GM18508 (cell line): ENCODE measurements around the gene ATG5.
A peak's percentile ranks its signal among the peaks of the same experiment; 100 is the strongest.
"Not testable (repeated sequence)": the region's sequence is repeated elsewhere in the genome, so short reads cannot be mapped to it uniquely, and the experiment has no call there.

ENCODE experiments used
- ATAC-seq: cut with Tn5 transposase; IDR thresholded peaks from one replicate; pipeline ENCODE4 v1.9.1; 2021; ENCODE audit warnings: moderate number of reproducible peaks; ENCODE audit not compliant: insufficient read depth, unreplicated experiment

Gene ATG5

DNA sequence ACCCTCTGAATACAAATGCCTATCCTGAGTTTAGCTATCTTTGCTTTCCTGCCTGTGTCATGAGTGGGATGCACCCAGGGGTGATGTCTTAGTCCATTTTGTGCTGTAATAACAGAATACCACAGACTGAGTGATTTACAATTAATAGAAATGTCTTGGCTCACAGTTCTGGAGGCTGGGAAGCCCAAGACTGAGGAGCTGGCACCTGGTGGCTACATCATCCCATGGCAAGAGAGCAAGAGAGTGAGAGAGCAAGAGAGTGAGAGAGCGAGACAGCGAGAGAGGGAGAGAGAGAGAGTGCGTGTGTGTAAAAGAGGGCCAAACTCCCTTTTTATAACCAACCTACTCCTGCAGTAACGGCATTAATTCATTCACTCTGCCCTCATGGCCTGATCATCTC, 162.6 kb downstream of the ATG5 start:
- no peak for ATAC-seq

DNA sequence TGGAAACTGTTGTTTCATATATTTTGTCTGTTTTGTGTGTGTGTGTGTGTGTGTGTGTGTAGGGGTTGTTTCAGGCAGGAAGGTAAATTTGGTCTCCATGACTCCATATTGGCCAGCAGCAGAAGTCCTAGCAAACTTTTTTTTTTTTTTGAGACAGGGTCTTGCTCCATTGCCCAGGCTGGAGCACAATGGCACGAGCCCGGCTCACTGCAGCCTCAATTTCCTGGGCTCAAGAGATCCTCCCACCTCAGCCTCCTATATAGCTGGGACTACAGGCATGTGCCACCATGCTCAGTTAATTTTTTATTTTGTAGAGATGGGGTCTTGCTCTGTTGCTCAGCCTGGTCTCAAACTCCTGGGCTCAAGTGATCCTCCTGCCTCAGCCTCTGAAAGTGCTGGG, 163.7 kb downstream of the ATG5 start:
- ATAC-seq = no peak

DNA sequence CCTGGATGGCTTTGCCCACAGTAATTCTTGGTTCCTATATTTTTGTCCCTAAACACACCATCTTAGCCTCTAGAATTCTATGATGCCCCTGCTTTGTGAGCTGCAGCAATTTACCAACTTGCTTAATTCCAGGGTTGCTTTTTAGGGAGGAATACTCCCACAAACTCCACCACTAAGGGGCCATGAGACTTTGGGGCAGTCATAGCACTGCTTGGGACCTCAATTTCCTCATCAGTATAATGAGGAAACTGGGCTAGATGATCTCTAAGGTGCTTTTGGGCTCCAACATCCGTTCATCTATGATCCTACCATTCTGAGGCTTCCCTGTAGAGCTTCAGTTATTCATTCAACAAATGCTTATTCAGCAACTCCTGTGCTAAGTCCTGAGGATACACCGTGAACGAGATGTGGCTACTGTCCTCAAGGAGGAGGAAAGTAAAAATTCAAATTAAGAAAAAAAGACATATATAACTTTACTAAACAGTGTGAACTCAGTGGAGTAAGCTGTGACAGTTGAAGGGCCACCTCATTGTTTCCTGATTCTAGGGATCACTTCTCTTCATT, 164.2 kb downstream of the ATG5 start:
- ATAC-seq = no peak

DNA sequence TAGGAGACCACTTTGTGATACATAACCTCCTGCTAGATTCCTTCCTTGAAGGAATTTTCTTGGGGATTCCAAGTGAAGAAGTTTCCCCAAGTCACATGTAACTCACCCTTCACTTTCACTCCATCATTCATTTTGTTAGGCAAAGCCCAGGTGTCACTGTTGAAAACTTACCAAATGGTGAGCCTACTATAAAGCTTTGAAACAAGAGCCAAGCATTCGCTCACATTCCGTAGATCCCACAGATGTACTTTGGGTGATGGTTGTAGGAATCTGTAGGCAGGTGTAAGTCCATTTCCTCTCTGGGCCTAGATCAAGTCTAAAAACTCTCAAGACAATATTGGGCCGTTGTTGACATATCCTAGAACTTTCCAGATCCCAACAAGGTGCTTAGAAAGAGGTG, 165.4 kb downstream of the ATG5 start:
- no peak for ATAC-seq

- ATAC-seq = no peak
Measured at GRCh38 chr6:106159531-106159940, 166.0 kb downstream of the ATG5 start.

DNA sequence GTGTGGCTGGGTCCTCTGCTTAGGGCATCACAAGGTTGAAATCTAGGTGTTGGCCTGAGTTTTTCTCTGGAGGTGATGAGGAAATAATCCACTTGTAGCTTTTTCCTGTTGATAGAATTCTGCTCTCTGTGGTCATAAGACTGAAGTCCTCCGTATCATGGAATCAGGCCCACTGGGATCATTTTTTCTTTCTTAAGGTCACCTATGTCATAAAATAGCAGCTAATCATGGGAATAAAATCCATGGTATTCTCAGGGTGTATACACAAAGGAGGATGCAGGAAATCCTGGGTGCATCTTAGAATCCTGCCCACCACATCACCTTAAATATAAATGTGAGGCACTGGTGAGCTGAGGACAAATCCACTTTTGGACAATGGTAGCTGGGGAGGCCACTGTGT, 166.7 kb downstream of the ATG5 start:
- no peak for ATAC-seq

DNA sequence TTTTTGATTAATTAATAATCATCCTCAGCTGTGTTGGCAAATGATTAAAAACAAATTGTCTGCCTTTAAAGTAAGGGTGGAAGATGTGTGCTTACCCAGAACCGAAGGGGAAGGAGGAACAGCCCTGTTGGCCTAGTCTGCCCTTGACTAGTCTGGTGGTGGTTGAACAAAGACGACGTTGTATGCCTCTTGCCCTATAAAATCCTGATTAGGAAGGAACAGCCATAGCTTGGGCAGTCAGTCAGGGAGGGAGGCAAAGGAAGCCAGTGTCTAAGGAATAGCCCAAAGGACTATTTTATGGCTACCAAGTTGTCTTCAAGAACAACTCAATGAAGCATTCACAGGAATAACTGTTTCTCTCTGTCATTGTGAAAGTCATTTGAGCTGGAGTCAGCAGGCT, 168.7 kb downstream of the ATG5 start:
- no peak for ATAC-seq

DNA sequence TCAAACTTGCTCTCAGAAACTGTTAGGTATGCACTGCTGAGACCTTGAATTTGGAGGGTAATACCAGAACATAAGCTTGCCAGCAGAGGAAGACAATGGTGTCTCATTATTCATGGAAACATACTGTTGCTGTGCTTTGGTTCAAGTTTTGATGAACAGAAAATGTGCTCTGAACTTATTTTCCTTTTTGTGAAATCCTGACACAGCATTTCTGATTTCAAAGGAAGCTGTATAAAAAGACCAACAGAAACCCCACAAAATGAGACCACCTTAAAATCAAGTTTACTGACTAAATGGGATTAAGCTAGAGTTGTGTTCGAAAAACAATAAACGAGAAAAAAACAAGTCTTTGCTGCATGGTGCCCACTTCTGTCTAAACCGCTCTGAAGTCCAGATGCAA, 169.1 kb downstream of the ATG5 start:
- no peak for ATAC-seq

DNA sequence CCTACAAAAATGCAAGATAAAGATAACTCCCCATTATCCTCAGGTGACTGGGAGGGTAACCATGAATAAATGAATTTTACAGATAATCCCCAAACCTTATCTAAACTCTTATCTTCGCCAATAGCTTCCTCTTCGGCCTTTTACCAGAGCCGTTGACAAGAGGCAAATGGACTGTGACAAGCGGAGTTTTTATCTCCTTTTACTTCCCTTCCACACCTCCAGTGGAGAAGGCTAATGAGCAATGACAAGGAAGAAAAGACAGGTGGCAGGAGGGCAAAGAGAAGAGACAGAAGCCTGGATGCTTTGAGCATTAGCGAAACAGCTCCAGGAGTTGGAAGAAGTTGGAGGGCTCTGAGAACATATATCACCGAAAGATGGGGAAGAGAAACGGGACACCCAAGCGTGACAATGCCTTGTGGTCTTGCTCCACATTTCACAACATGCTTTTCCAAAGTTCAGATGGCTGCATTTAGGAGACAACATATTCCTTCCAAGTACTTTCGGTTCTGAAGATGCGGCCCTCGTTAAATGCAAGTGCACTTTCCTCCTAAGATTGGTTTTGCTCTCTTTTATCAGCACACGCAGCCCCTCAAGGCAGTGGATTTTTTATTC, 170.2 kb downstream of the ATG5 start:
- ATAC-seq = no peak

DNA sequence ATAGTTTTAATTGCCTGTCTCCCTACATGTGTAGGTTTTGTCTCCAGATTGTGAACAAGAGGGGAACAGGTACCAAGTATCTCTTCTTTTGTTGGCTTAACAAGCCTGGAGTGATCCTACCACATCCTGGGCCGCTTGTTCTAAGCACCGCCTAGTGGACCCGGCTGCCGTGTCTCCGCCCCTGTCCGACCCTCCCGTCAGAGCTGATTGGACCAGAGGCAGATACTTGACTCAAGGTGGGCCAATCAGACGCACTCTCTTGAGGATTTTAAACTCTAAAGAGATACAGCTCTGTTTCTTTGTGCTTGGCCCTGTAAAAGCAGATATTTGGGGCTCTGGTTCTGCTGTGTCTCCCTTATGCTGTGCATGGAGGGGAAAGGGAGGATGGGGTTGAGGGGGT, 171.2 kb downstream of the ATG5 start:
- no peak for ATAC-seq

GRCh38 chr6:106152952-106153351, 172.6 kb downstream of the ATG5 start:
- ATAC-seq = no peak

DNA sequence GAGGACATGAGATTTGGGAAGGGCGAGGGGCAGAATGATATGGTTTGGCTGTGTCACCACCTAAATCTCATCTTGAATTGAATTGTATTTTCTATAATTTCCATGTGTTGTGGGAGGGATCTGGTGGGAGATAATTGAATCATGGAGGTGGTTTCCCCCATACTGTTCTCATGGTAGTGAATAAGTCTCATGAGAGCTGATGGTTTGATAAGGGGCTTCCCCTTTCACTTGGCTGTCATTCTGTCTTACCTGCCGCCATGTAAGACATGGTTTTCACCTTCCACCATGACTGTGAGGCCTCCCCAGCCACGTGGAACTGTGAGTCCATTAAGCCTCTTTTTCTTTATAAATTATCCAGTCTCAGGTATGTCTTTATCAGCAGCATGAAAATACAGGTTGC, 173.1 kb downstream of the ATG5 start:
- ATAC-seq = not testable (repeated sequence)

DNA sequence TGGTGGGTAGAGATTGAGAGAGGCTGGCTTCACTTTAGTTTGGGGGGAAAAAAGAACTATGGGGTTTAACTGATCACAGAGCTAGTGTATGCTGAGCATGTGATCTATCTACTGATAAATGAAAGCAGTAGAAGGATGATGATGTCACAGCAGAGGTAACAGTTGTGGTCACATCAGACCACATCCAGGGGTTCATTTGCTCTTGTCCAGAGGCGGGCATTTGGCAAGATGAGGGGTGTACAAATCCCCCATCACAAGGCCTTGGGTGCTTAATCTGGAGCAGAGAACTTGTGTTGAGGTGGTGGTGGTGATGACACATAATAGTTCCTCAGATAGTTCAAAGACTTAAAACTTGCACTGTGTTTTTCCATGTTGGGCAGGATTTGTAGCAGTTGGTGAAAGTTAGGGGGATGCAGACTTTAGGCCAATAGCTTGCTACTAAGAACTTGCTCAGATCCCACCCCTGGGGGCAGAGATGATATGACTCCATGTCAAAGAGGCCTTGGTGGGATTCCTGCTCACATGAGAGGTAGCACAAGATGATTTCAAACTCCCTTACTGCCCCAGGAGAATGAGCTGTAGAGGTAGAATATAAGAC, 176.0 kb downstream of the ATG5 start:
- no peak for ATAC-seq

- ATAC-seq = no peak
Measured at GRCh38 chr6:106147476-106147875, 178.1 kb downstream of the ATG5 start.

- ATAC-seq = peak; percentile 35
Measured at GRCh38 chr6:106146852-106147351, 178.7 kb downstream of the ATG5 start.

- ATAC-seq = peak; percentile 20
Measured at GRCh38 chr6:106145741-106146227, 179.8 kb downstream of the ATG5 start.

- no peak for ATAC-seq
Measured at GRCh38 chr6:106145144-106145543, 180.4 kb downstream of the ATG5 start.

DNA sequence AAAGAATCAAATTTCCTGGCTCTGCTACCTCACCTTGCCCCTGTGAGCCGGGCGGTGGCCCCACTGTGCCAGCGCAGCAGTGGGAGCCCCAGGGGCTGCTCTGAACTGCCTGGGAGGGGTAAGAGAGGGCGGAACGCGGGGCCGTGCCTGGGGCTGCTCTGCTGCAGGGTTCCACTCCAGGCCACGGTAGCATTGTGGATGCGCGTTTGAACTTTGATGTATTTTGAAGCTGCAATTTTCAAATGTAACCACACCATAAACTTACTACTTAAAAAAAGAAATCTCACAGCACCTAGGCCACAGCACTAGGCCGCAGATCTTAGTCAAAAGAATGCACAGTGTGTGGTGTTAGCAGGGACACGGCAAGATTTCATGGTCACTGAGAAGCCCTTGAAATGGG, 181.9 kb downstream of the ATG5 start:
- ATAC-seq = no peak

DNA sequence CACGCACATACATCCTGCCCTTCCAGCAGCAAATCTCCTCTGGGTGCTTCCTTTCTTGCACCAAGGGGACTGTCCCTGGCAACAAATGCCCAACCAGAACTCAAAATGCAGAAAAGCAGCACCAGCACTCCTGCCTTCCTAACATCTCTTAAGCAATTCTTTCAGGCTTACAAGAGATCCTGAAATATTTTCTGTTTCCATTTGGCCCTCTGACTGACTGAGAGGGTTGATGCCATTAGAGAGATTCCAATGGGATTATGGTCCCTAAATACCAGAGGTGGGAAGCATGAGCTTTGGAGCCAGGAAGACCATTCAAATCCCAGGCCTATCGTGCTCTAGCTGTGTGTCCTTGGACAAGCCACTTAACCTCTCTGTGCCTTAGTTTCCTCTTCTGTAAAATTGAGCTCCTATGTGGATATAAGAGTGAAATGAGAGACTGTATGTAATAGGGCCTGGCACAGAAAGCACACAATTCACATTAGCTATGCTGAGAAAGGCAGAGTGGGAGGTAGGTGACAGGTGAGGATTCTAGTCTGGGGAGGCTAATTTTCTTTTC, 182.6 kb downstream of the ATG5 start:
- no peak for ATAC-seq

DNA sequence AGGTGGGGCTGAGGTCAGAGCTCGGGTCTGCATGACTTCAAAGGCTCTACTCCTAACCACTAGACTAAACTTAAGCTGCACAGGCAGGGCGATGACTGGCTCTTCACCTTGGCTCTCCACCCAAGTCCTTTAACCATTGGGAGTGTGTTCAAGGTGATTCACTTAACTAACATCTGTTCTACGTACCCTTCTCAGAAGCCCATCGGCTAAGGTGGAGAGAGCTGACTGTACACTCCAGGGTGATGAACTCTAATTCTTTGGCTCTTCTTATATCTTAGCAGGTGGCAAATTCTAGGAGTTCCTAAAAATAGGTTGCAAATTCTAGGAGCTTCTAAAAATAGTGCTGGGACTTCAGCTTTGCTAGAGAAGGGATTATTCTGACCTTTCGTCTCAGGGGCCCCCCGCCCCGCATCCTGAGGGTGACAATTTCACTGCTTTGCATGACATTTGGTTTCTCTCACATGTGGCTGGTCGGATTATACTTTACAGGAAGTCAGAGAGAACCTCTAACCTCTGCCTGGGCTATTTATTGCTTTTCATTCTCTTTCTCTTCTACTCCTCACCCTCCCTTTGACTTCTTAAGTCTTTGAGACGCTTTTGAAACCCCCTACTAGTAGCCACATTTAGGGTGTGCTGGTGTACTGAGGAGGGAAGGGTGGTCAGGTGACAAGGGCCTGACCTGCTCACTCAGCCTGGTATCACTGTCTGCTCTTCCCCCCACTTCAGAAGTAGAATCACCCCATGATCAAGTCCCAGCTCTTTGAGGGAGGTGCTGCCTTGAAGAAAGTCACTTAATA, 183.9 kb downstream of the ATG5 start:
- peak; percentile 77 for ATAC-seq

DNA sequence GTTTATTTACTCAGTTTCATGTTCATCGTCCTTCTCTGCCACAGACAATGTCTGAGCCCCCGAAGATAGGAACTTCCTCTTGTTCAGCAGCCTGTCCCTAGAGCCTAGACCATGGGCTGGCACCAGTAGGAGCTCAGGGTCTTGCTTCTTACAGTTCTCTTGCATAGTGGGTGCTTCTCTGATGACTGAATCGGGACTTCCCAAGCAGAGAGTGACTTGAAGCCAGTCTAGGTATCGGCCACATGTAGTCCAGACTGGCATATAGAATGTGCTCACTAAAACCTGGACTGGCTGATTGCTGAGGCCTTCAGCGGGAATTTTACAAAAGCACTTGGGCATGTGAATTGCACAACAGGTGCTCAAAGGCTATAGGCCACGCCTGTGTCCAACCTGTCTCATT, 187.4 kb downstream of the ATG5 start:
- ATAC-seq = no peak
